Raji (cell line): ENCODE measurements around the gene TMEM200A.

Experiments used
- POLR2A ChIP-seq: IDR thresholded peaks from 2 replicates; pipeline ENCODE4 v1.6.1; 2011; ENCODE audit warnings: low read depth, low read length, control low read depth; ENCODE audit not compliant: insufficient read depth

Gene TMEM200A

DNA sequence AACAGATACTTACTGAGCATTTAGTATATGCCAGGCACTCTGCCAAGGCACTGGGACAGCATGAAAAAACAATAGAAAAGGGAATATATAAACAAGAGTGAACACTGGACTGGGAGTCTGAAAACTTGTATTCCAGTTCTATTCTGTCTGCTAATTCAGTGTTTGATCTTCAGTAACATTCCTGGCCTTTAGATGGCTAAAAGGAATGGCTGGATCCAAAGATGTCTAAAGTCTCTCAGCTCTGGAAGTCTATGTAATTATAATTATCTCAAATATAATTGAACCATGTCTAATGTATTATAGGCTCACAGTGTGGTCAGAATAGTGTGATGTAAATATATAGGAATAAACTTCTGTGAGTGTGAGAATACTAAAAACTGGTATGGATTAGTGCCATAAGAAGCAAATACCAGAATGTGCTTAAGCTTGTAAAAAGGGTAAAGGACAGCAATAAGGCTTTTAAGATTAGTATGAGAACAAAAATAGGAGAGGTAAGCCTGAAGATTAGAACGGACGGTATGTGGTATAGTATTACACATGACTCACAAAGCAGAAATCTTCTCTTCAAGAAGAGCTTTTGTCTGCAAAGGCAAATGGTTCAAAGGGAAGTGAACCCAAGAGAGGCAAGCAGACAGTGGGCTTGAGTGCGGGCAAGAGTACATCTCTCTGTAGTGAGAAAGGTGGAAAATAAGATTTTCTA is 68.5 kb downstream of the TMEM200A start:
- no peak for TF ChIP-seq POLR2A

DNA sequence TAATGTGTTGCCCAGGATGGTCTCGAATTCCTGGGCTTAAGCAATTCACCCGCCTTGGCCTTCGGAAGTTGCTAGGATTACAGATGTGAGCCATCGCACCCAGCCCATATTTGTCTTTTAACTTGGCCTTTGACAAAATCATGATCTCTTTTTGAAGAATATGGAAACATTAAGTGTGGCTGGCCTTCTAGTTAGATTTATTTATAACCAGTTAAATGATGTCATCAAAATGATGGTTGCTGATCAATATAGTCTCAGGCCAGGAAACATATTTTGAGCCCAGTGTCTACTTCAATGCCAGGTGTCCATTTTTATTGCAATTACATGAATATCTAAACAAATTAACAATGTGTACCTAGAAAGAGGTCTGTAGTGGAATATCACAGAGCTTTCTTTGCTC is 69.4 kb downstream of the TMEM200A start:
- TF ChIP-seq POLR2A: no peak

DNA sequence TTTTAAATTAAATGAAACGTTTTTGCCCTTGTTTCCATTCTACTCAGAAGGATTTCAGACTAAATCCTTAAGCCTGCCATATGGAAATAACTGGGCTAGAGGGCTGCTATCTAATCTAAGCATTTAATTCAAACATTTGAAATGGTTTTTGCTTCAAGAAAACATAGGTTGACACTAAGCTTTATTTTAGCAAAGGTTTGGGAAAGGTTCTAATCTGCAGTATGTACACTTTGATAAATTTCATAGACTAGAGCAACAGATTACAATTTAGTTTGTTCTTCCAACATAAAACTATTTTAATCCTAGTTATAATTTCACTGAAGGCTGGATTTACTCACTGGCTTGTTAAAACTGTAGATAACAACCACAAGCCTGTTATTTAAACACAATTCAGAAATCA is 72.1 kb downstream of the TMEM200A start:
- no peak for TF ChIP-seq POLR2A

DNA sequence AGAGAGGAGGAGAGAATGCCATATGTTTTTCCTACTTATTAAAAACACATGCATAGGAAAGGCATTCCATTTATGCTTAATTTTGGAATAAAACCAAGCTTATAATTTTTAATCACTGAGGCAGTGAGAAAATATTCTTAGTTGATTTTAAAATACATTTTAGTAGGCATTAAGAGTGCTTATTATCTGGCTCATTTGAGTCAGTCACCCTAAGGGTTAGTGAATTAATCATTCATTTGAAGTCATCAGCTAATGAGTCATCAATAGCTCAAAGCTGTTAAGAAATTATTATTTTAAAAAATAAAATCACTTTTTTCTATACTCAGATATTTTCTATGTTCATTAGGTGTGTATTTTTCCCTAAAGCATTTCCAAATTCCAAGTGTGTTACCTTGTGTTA is 81.6 kb downstream of the TMEM200A start:
- TF ChIP-seq POLR2A: no peak

DNA sequence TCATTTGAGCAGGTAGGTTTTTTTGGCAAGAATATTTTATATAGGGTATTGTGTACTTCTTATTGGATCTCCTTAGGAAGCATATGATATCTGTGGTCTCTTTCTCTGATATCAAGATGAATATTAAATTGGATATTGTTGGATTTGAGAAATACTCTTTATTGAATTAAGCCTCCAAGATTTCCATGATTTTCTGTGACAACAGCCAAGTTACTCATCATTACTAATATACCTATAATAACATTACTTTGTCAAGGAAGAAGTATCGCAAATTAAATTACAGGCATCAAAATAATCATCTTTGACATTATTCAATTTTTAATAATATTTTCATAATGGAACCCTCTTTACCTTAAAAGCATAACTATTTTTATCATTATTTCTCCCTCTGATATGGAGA is 86.5 kb downstream of the TMEM200A start:
- no peak for TF ChIP-seq POLR2A

DNA sequence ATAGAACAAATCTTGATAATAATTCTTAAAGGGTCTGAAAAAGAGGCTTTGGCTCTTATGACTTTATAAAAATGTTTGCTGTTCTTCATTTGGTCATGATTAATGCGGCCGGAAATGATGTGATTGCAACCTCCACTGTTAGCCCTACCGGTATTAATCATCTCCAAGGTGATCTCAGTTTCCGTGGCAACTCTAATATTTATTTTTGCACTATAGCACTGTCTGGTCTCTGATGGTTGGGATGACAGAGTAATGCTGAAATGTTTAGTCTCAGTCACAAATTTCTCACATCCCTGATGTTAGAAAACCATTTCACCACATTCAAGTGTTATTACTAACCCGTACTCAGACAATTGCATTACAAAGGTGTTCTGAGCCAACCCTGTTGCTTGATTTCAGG is 87.4 kb downstream of the TMEM200A start:
- TF ChIP-seq POLR2A: no peak

DNA sequence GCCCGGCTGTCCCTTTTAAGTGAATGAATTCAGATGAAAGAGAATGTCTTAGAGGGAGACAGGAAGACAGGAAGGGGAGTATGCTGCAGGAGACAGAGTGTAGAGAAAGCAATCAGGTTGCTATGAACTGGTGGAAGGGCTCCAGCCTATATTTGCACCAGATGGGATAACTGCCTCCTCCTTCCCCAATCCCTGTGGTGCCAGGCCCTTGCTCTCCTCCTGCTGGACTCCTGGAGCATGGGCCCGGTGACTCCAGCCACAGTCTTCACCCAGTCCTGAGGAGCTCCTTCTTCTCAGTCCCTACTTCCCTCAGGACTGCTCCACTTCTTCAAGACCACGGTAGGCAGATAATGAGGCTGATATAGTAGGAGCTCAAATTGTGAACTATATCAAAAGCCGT is 91.8 kb downstream of the TMEM200A start:
- TF ChIP-seq POLR2A: no peak

DNA sequence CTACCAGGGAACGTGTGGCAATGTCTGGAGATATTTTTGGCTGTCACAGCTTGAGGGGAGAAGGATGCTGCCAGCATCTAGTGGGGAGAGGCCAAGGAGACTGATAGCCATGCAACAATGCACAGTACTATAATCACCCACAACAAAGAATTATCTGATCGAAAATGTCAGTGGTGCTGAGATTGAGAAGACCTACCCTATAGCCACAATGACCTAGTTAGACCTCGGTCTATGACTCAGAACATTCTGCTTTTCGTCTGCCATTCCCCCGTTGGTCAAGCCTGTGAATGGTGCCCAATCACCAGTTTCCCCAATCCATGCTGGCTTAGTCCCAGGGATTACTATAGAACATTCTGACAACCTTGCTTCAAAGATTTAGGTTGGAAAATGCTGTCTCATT is 93.5 kb downstream of the TMEM200A start:
- no peak for TF ChIP-seq POLR2A

DNA sequence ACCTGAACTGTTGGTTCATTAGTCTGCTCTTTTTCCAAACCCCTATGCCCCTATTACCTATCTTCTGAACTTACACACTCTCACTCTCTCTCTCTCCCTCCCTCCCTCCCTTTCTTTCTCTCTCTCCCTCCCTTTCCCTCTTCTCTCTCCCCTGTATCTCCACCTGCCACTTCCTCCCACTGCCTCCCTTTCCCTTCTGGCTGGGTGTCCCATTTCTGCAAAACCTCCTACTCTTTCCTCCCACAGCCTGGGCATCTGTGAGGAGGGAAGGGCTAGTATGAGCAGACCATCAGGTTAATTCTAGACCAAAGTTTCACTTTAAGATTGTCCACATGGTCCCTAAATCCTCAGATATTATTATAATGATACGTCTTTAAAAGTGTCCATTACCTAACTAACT is 95.1 kb downstream of the TMEM200A start:
- no peak for TF ChIP-seq POLR2A

DNA sequence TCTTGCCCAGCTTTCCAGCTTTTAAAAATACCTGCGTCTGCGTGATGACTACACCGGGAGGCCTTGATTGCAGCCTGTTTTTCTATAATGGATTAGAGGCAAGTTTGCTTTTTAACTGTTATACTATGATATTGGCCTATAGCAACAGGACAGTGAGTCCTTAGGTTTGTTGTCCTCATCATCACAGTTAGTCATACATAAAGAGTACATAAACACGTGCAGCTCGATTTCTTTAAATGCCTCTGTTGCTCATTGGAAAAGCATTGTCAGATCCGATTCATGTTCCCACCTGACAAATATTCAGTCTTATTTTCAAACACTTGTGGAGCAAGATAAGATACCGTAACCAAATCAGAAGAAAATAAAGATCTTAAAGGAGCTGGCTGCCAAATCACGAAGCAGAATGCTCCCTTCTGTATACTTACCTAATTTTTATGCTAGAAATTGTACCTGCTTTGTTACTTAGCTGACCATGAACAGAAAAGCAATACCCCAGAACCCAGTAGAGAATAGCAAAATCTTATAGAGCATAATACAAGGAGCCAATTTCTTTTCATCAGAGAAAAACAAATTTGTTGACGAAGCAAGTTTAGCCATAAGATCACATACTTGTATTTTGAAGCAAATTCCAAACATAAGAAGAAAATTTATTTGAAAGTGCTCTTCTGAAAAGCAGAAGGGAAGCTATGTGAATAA is 100.4 kb downstream of the TMEM200A start:
- TF ChIP-seq POLR2A: no peak

DNA sequence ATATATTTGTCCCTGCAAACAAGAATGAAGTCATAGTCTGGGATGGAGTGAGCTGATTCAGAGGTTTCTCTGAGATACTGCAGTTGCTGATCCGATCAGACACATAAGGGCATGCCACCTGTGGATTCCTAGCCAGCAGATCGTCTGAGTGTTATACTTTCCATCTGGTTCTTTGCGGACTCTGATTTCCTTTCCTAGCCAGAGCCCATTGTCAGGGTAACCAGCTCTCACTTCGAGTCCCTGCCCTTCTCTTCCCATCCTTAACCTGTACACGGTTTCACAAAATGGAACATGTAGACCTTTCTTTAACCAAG is 100.9 kb downstream of the TMEM200A start:
- no peak for TF ChIP-seq POLR2A

DNA sequence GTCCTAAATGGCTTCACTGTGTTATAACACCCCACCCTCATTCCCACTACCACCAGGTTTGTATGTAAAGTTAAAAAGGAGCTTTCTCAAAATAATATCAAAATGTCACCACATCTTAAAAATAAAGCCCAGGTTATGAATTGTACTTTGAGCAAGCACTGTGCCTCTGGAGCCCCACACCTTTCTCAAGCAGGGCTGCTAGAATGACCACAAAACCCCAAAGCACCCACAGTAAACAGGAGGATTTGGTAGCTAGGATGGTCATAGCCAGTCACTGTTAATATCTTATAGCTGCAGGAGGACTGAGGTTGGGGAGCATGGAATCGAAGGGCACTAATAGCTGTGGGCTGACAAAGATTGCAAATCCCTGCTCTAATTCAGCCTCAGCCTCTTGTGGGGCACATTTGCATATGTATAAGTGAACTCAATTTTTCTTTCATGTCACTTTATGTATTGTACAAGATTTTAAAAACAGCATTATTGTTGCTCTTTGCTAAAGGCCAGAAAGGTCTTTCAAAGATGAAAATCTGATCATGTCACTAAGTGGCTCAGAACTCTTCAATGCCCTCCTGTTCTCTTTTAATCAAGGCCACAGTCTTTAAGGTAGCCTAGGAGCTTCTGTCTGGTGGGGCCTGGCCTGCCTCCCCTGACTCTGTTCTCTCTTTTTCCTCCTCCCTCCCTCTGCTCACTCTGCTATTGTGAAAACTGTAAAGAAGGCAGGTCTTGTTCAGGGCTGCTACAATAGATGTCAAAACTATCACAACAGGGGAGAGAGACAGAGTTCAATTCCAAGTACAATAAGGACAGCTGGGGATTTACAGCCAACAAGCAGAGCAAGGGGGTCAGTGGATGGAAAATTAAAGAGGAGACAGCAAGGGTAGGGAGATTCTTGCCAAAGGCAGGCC is 101.6 kb downstream of the TMEM200A start:
- TF ChIP-seq POLR2A: no peak

DNA sequence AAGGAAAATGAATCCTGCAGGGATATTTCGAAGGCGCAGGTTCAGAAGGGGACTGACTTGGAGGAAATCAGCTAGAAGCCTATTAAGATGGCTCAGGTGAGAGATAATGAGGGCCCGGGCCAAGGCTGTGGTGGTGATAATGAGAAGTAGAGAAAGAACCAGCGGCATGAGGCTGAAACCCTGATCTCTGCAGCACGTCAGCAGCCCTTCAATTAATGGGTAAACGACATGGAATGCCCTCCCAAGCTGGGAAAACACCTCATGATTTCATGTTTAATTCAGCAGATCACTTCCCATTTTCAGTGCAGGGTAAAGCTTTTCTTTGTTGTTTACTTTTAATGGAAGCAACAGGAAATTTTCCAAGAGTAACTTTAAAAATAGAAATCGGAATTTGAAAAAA is 104.9 kb downstream of the TMEM200A start:
- no peak for TF ChIP-seq POLR2A

DNA sequence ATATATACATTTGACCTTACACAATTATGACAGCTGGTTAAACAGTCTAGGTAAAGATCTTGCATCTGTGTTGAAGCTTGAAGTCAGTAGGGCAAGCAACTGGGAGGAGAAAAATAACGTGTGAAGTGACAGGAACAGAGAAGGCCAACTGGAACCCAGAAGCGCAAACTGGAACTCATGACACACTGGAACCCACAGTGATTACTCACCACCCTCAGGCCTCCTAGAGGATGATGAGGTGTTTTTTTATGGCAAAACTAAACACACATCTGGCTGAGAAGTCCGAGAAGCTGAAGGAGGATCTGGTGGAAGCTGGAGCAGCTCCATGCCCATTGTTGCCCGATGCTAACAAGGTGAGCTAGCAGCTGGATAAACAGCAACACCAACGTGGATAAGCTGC is 108.1 kb downstream of the TMEM200A start:
- no peak for TF ChIP-seq POLR2A

DNA sequence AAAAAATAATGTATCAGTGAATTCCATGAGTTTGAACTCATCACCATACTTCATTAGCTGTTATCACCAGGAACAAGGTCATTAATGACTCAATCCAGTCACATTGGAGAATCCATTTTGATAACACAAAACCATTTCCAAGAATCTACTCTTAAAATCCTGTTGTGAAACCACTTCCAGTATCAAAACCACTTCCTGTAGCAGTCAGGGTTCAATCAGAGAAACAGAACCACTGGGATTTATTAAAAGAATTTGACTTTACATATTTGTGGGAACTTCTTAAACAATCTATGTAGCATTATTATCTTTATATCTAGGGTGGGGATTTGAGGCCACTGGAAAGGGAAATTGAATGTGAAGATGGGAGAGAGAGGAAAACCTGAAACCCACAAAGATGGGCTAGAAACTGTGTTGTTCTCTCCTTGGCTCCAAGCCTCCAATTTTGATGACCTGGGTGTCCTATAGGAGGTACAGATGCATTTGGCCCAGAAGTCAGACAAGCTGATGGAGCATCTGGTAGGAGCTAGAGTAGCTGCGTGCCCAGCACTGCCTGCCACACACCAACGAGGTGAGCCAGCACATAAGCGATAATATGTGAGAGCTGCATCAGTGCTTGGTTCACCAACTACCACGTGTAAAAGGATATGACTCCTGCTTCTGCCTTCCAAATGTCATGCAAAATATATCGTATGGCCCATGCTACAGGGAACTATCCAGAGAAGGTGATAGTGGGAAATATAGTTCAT is 117.0 kb downstream of the TMEM200A start:
- no peak for TF ChIP-seq POLR2A

DNA sequence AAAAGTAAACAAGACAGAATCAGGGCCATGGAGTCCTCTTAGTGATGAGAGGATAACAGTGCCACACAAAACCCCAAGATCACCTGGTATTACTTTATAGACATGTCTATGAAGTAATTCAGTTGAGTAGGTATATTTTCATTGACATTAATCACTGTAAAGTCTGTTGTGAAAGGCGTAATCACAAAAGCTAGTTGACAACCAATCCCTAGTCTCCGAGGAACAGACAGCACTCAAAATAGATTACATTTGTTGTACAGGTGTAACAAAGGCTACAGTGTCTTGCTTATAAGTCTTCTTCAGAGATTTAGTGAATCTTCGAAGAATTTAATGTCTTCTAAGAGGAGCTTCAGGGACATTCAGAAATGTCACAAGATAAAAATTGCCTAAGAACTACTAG is 120.1 kb downstream of the TMEM200A start:
- no peak for TF ChIP-seq POLR2A

DNA sequence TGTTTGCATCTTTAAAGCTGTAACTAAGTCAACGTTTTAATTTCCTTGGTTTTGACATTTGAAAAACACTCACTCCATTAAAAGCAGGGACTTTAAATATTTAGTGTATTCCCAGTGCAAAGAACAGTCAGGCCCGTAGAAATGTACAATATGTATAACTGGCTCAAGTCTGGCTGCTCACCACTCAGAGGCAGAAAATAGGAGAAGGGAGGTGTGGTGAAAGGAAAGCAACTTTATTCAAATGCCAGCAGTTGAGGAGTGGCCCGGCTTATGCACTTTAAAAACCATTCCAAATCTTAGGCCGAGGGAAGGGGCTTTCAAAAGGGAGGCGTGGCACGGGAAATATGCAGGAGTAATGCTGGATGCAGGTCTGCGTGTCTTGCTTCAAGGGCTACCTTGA is 120.6 kb downstream of the TMEM200A start:
- no peak for TF ChIP-seq POLR2A
